ENCODE results near the gene NGEF. TPM values are rescaled to one million over a fixed set of nuclear protein-coding genes. Genes with fewer than 3 reads are reported as not detected.

Gene NGEF
- total RNA-seq, 1 experiment from 2014 or later: 71.3 TPM

GRCh38 chr2:232927032-232927792 lies 85.8 kb downstream of the NGEF start:
- ChIA-PET CTCF (interaction anchor here (1.0 kb wide), 1 partner anchor 102 kb away, joined by 3 read pairs; no protein-coding TSS in a partner anchor), POLR2A (ENCODE audit: unreplicated experiment) (interaction anchor here (0.5 to 0.7 kb wide), 4 partner anchors 32 to 324 kb away, joined by 3 to 5 read pairs (median 4); partner anchors contain the start of gene ATG16L1)
- H3K4me3 ChIP-seq (ENCODE audit: low read length): peak overlapping the region; percentile 71
- peaks cover 44% of the 10 kb centered on the region for H3K79me2 ChIP-seq (ENCODE audit: low read length)
- no peaks in the 10 kb centered on the region for H4K20me1 ChIP-seq (ENCODE audit: low read length)
- H3K9me2 ChIP-seq (replicated peaks; ENCODE audit: low read length): no peaks in the 10 kb centered on the region
- DNase-seq (peak; percentile 57), ATAC-seq (peak; percentile 65)
- no TSS peak for BruUV-seq (replicated peaks)
- no peak for TF ChIP-seq EZH2phosphoT487 (IDR thresholded peaks at IDR 0.05; ENCODE audit: borderline replicate concordance, low read length)
- no peak for TF ChIP-seq EZH2 (IDR thresholded peaks at IDR 0.05; ENCODE audit: low read length, unreplicated experiment)
- no peak for TF ChIP-seq CTCF (conservative IDR thresholded peaks at IDR 0.05; ENCODE audit: low read depth, low read length)
- H3K9me3 ChIP-seq (ENCODE audit: low read length): no peaks in the 10 kb centered on the region
- peak overlapping the region; percentile 81 for H3K9ac ChIP-seq (ENCODE audit: low read length)
- H3K27ac ChIP-seq (ENCODE audit: low read length): peak overlapping the region; percentile 47
- H3K36me3 ChIP-seq (ENCODE audit: low read depth, low read length): peaks cover 10% of the 10 kb centered on the region
- H3K4me1 ChIP-seq (ENCODE audit: insufficient read depth, low read length): peaks cover 25% of the 10 kb centered on the region
- H2AFZ ChIP-seq (ENCODE audit: low read length): peak overlapping the region; percentile 85
- H3K4me2 ChIP-seq (ENCODE audit: low read length): peak overlapping the region; percentile 87
- H3K27me3 ChIP-seq (ENCODE audit: low read length): no peaks in the 10 kb centered on the region
- no peaks in the 10 kb centered on the region for H3F3A ChIP-seq (ENCODE audit: low read length, unreplicated experiment)
- intact Hi-C loops (cut with micrococcal nuclease): loop anchor here (1.0 to 5.0 kb wide), 5 partner anchors 50 to 324 kb away; partner anchors contain the start of gene ATG16L1

- TSS peak; percentile 68 for BruUV-seq (replicated peaks)
- Histone ChIP-seq H3F3A (ENCODE audit: low read length, unreplicated experiment) (no peaks in the 10 kb centered on the region), H3K9ac (ENCODE audit: low read length) (peak overlapping the region; percentile 81), H3K27me3 (ENCODE audit: low read length) (no peaks in the 10 kb centered on the region), H3K9me3 (ENCODE audit: low read length) (no peaks in the 10 kb centered on the region), H3K4me1 (ENCODE audit: insufficient read depth, low read length) (peaks cover 25% of the 10 kb centered on the region), H3K4me2 (ENCODE audit: low read length) (peak overlapping the region; percentile 87), H3K27ac (ENCODE audit: low read length) (peak overlapping the region; percentile 47), H4K20me1 (ENCODE audit: low read length) (no peaks in the 10 kb centered on the region), H3K9me2 (replicated peaks; ENCODE audit: low read length) (no peaks in the 10 kb centered on the region), H2AFZ (ENCODE audit: low read length) (peak overlapping the region; percentile 85; the same call in 1 of the 2 replicates), H3K4me3 (ENCODE audit: low read length) (peak overlapping the region; percentile 71), H3K79me2 (ENCODE audit: low read length) (peaks cover 49% of the 10 kb centered on the region), H3K36me3 (ENCODE audit: low read depth, low read length) (peaks cover 12% of the 10 kb centered on the region)
- DNase-seq: no peak
- ChIA-PET CTCF (no interaction called here), POLR2A (ENCODE audit: unreplicated experiment) (no interaction called here)
- intact Hi-C loops (cut with micrococcal nuclease): loop anchor here (2.0 to 5.0 kb wide), 3 partner anchors 50 to 126 kb away; no protein-coding TSS in a partner anchor
- ATAC-seq: no peak
- TF ChIP-seq CTCF (conservative IDR thresholded peaks at IDR 0.05; ENCODE audit: low read depth, low read length) (no peak), EZH2phosphoT487 (IDR thresholded peaks at IDR 0.05; ENCODE audit: borderline replicate concordance, low read length) (no peak), EZH2 (IDR thresholded peaks at IDR 0.05; ENCODE audit: low read length, unreplicated experiment) (no peak)
Measured at GRCh38 chr2:232926431-232926939, 86.6 kb downstream of the NGEF start.

GRCh38 chr2:232925821-232926156 lies 87.3 kb downstream of the NGEF start:
- peaks cover 54% of the 10 kb centered on the region for H3K79me2 ChIP-seq (ENCODE audit: low read length)
- TF ChIP-seq EZH2phosphoT487 (IDR thresholded peaks at IDR 0.05; ENCODE audit: borderline replicate concordance, low read length): no peak
- TF ChIP-seq EZH2 (IDR thresholded peaks at IDR 0.05; ENCODE audit: low read length, unreplicated experiment): no peak
- no peak for TF ChIP-seq CTCF (conservative IDR thresholded peaks at IDR 0.05; ENCODE audit: low read depth, low read length)
- peaks cover 20% of the 10 kb centered on the region for H3K4me1 ChIP-seq (ENCODE audit: insufficient read depth, low read length)
- H3K9me2 ChIP-seq (replicated peaks; ENCODE audit: low read length): no peaks in the 10 kb centered on the region
- no peaks in the 10 kb centered on the region for H3F3A ChIP-seq (ENCODE audit: low read length, unreplicated experiment)
- no peaks in the 10 kb centered on the region for H3K27me3 ChIP-seq (ENCODE audit: low read length)
- POLR2A ChIA-PET (ENCODE audit: unreplicated experiment): no interaction called here
- H3K9ac ChIP-seq (ENCODE audit: low read length): no peak overlapping the region
- CTCF ChIA-PET: no interaction called here
- H3K36me3 ChIP-seq (ENCODE audit: low read depth, low read length): peaks cover 16% of the 10 kb centered on the region
- H3K9me3 ChIP-seq (ENCODE audit: low read length): no peaks in the 10 kb centered on the region
- peak overlapping the region; percentile 87 for H3K4me2 ChIP-seq (ENCODE audit: low read length)
- DNase-seq (no peak), ATAC-seq (no peak)
- intact Hi-C loops (cut with micrococcal nuclease): loop anchor here (2.0 to 5.0 kb wide), 3 partner anchors 49 to 127 kb away; no protein-coding TSS in a partner anchor
- peak overlapping the region; percentile 71 for H3K4me3 ChIP-seq (ENCODE audit: low read length)
- no peak overlapping the region for H2AFZ ChIP-seq (ENCODE audit: low read length)
- no peak overlapping the region for H3K27ac ChIP-seq (ENCODE audit: low read length)
- H4K20me1 ChIP-seq (ENCODE audit: low read length): no peaks in the 10 kb centered on the region
- BruUV-seq (replicated peaks): no TSS peak
